PC-9 (cell line): ENCODE measurements around the gene C10orf143. TPM values are rescaled to one million over a fixed set of nuclear protein-coding genes. Genes with fewer than 3 reads are reported as not detected.

Experiments
- BruUV-seq: library from RNA; stranded (reverse); fragments of 400-500 nt; replicated peaks from 2 replicates; lab custom pipeline; 2021; lab: Mats Ljungman, UMichigan
- CTCF ChIA-PET: fragments of 300-600 bp; sonication (Branson Sonifier 250); formaldehyde crosslinking; loops from one replicate; lab custom pipeline; 2022; ENCODE audit warnings: antibody characterized with exemption; lab: Charles Lee
- POLR2A ChIA-PET: fragments of 300-600 bp; sonication (Branson Sonifier 250); formaldehyde crosslinking; loops from one replicate; lab custom pipeline; 2022; ENCODE audit warnings: antibody characterized with exemption; ENCODE audit not compliant: unreplicated experiment; lab: Charles Lee
- DNase-seq, 2 experiments: peaks; one replicate each; pipeline versions ENCODE4 v3.0.0 to v3.0.0-alpha.2; 2015 to 2022; ENCODE audit warnings: mixed read lengths in 1 of 2
- H2AFZ ChIP-seq: fragments of 200-600 bp; sonication (generic); 2 replicates; pipeline ENCODE4 v1.8.1; 2017; ENCODE audit warnings: antibody characterized with exemption
- H3F3A ChIP-seq: fragments of 200-600 bp; sonication (generic); 2 replicates; pipeline ENCODE4 v1.8.1; 2017; ENCODE audit warnings: antibody characterized with exemption, mild to moderate bottlenecking, low read depth; ENCODE audit not compliant: insufficient read depth
- H3K27ac ChIP-seq: fragments of 200-600 bp; sonication (generic); 2 replicates; pipeline ENCODE4 v1.6.1; 2016; ENCODE audit warnings: mixed run types
- H3K27me3 ChIP-seq: fragments of 200-600 bp; sonication (generic); 2 replicates; pipeline ENCODE4 v1.6.1; 2016; ENCODE audit warnings: low read depth, mixed run types; ENCODE audit not compliant: insufficient read depth
- H3K36me3 ChIP-seq: fragments of 200-600 bp; sonication (generic); 2 replicates; pipeline ENCODE4 v1.6.1; 2016; ENCODE audit warnings: low read depth, mixed run types
- H3K4me1 ChIP-seq: fragments of 200-600 bp; sonication (generic); replicated peaks from 2 replicates; pipeline ENCODE4 v1.6.1; 2016; ENCODE audit warnings: mixed run types; ENCODE audit not compliant: insufficient read depth
- H3K4me2 ChIP-seq: fragments of 200-600 bp; sonication (generic); 2 replicates; pipeline ENCODE4 v1.6.1; 2017; ENCODE audit warnings: mixed run types
- H3K4me3 ChIP-seq: fragments of 200-600 bp; sonication (generic); 2 replicates; pipeline ENCODE4 v1.6.1; 2016; ENCODE audit warnings: mixed run types
- H3K79me2 ChIP-seq: fragments of 200-600 bp; sonication (generic); 2 replicates; pipeline ENCODE4 v1.6.1; 2017; ENCODE audit warnings: low read depth, mixed run types
- H3K9me2 ChIP-seq: fragments of 200-600 bp; sonication (generic); 2 replicates; pipeline ENCODE4 v1.8.1; 2017; ENCODE audit warnings: mild to moderate bottlenecking; ENCODE audit not compliant: insufficient read depth
- H3K9me3 ChIP-seq: fragments of 200-600 bp; sonication (generic); 2 replicates; pipeline ENCODE4 v1.8.1; 2016; ENCODE audit warnings: low read depth; ENCODE audit not compliant: insufficient read depth
- H4K20me1 ChIP-seq: fragments of 200-600 bp; sonication (generic); 2 replicates; pipeline ENCODE4 v1.8.1; 2017; ENCODE audit not compliant: insufficient read depth
- CTCF ChIP-seq: fragments of 200-600 bp; sonication (generic); conservative IDR thresholded peaks from 2 replicates; pipeline ENCODE4 v1.6.1; 2017; ENCODE audit warnings: mixed run types, antibody characterized with exemption, mild to moderate bottlenecking, moderate library complexity
- EZH2 ChIP-seq: fragments of 200-600 bp; sonication (generic); IDR thresholded peaks from 2 replicates; pipeline ENCODE4 v1.8.0; 2017; ENCODE audit warnings: antibody characterized with exemption, low read depth
- intact Hi-C: fragments of 100-400 bp; cut with micrococcal nuclease; formaldehyde crosslinking; loops from one replicate; pipeline ENCODE4 v1.10.0; 2022; ENCODE audit not compliant: unreplicated experiment
- total RNA-seq: library from RNA; stranded (reverse); gene quantifications from 2 replicates; pipeline ENCODE4 v1.2.3, GENCODE V29; 2021

C10orf143 gene
- total RNA-seq, 1 experiment from 2014 or later = 2.8 TPM

GRCh38 chr10:130062976-130063375, 47.7 kb downstream of the C10orf143 start:
- no peaks in the 10 kb centered on the region for H3K79me2 ChIP-seq
- no peaks in the 10 kb centered on the region for H4K20me1 ChIP-seq
- intact Hi-C loops = no loop called here
- no peak overlapping the region for H3K27ac ChIP-seq
- no peak overlapping the region for H3K4me3 ChIP-seq
- BruUV-seq = no TSS peak
- H3K9me3 ChIP-seq = no peaks in the 10 kb centered on the region
- no peaks in the 10 kb centered on the region for H3F3A ChIP-seq
- no peaks in the 10 kb centered on the region for H3K36me3 ChIP-seq
- TF ChIP-seq EZH2 = no peak
- CTCF ChIA-PET = no interaction called here
- POLR2A ChIA-PET = no interaction called here
- no peaks in the 10 kb centered on the region for H3K27me3 ChIP-seq
- H3K9me2 ChIP-seq = no peaks in the 10 kb centered on the region
- no peak overlapping the region for H3K4me2 ChIP-seq
- DNase-seq = no peak
- no peak overlapping the region for H2AFZ ChIP-seq
- no peaks in the 10 kb centered on the region for H3K4me1 ChIP-seq

GRCh38 chr10:130062201-130062600, 48.4 kb downstream of the C10orf143 start:
- Histone ChIP-seq H2AFZ (no peak overlapping the region), H3K4me1 (no peaks in the 10 kb centered on the region), H4K20me1 (no peaks in the 10 kb centered on the region), H3K36me3 (no peaks in the 10 kb centered on the region), H3K27me3 (no peaks in the 10 kb centered on the region), H3K9me3 (no peaks in the 10 kb centered on the region), H3K79me2 (no peaks in the 10 kb centered on the region), H3K4me2 (no peak overlapping the region), H3F3A (no peaks in the 10 kb centered on the region), H3K27ac (no peak overlapping the region), H3K9me2 (no peaks in the 10 kb centered on the region), H3K4me3 (no peak overlapping the region)
- DNase-seq = no peak
- TF ChIP-seq EZH2 (no peak), CTCF (no peak)
- ChIA-PET CTCF (no interaction called here), POLR2A (no interaction called here)
- BruUV-seq = no TSS peak
- intact Hi-C loops = no loop called here

GRCh38 chr10:130061760-130062159, 48.9 kb downstream of the C10orf143 start:
- H3F3A ChIP-seq = no peaks in the 10 kb centered on the region
- H3K4me3 ChIP-seq = no peak overlapping the region
- H3K36me3 ChIP-seq = no peaks in the 10 kb centered on the region
- no peak for TF ChIP-seq EZH2
- TF ChIP-seq CTCF = no peak
- ChIA-PET POLR2A (no interaction called here), CTCF (no interaction called here)
- BruUV-seq = no TSS peak
- H4K20me1 ChIP-seq = no peaks in the 10 kb centered on the region
- no peak for DNase-seq
- H3K9me2 ChIP-seq = no peaks in the 10 kb centered on the region
- intact Hi-C loops = no loop called here
- H3K79me2 ChIP-seq = no peaks in the 10 kb centered on the region
- H3K27me3 ChIP-seq = no peaks in the 10 kb centered on the region
- no peaks in the 10 kb centered on the region for H3K9me3 ChIP-seq
- no peak overlapping the region for H3K4me2 ChIP-seq
- no peak overlapping the region for H2AFZ ChIP-seq
- no peak overlapping the region for H3K27ac ChIP-seq
- H3K4me1 ChIP-seq = no peaks in the 10 kb centered on the region

GRCh38 chr10:130054021-130054420, 56.6 kb downstream of the C10orf143 start:
- Histone ChIP-seq H3K27me3 (no peaks in the 10 kb centered on the region), H3K36me3 (no peaks in the 10 kb centered on the region), H3K27ac (no peak overlapping the region), H3K9me2 (no peaks in the 10 kb centered on the region), H3K4me3 (no peak overlapping the region), H3F3A (no peaks in the 10 kb centered on the region), H3K4me2 (no peak overlapping the region), H4K20me1 (no peaks in the 10 kb centered on the region), H3K79me2 (no peaks in the 10 kb centered on the region), H3K9me3 (no peaks in the 10 kb centered on the region), H3K4me1 (no peaks in the 10 kb centered on the region), H2AFZ (no peak overlapping the region)
- TF ChIP-seq EZH2 (no peak), CTCF (no peak)
- POLR2A ChIA-PET = no interaction called here
- intact Hi-C loops = no loop called here
- DNase-seq = no peak
- CTCF ChIA-PET = no interaction called here
- BruUV-seq = no TSS peak
